Measurements from ENCODE around the gene LHX4.

Gene LHX4

GRCh38 chr1:180229483-180230415 is at the start of gene LHX4:
Gene LHX4, plus strand, starts transcription at chr1:180230264. Its CDS starts 266 bp downstream, at chr1:180230530.
- DNase-seq = no peak

GRCh38 chr1:180181048-180181447 is 49.0 kb upstream of the LHX4 start:
- DNase-seq = no peak

GRCh38 chr1:180181996-180182642 is 47.9 kb upstream of the LHX4 start:
- DNase-seq = no peak

GRCh38 chr1:180182643-180183311 is 47.3 kb upstream of the LHX4 start:
- DNase-seq = no peak

DNA sequence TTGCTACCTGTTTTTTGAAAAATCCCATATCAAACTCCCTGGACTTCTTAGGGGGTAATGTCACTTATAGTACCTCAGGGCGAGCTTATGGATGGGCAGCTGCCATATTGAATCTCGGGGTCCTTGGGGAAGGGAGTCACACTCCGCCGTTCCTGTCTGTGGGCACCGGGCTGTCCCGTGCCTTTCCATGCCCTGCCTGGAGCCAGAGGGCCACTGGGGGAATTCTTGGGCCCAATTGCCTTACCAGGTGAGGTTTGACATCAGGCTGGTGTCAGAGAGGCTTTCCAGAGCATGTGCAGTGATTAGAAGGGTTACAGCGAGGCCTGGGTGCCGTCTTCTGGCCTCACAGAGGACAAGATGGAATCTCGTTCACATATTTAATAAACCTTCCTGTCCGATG is 46.6 kb upstream of the LHX4 start:
- DNase-seq = no peak

DNA sequence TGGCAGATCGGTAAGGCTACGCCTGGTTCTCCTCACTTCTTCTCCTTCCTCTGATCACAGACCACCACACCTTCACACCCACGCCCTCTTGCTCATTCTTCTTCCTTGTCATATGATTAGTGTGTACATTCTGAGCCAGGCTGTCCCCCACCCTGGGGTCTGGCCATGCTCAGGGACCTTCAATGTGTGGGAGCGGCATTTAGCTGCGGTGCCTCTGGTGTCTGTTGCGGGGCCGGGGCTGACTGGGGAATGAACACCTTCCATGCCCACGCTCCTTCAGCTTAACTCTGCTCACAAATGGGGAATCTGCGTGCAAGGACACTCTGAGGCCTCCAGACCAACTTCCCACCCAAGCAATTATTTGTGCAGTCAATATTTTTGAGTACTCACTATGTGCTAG is 46.0 kb upstream of the LHX4 start:
- DNase-seq = no peak

DNA sequence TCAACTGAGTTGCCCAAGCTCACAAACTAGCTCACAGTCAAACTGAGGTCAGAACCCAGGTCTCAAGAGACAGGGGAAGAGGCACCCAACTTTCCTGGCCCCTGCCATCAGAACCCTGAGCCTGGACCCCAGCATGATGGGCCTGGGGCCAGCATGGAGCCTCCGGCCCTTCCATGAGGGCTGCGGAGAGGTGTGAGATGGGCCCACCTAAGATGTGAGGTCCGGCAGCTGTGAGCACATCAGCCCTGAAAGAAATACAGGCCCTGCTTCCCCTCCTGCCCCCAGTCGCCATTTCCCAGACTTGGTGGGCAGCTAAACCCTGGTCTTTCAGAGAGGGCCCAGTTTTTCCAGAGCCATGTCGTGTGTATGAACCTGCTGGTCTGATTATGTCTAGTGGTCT is 44.8 kb upstream of the LHX4 start:
- no peak for DNase-seq

DNA sequence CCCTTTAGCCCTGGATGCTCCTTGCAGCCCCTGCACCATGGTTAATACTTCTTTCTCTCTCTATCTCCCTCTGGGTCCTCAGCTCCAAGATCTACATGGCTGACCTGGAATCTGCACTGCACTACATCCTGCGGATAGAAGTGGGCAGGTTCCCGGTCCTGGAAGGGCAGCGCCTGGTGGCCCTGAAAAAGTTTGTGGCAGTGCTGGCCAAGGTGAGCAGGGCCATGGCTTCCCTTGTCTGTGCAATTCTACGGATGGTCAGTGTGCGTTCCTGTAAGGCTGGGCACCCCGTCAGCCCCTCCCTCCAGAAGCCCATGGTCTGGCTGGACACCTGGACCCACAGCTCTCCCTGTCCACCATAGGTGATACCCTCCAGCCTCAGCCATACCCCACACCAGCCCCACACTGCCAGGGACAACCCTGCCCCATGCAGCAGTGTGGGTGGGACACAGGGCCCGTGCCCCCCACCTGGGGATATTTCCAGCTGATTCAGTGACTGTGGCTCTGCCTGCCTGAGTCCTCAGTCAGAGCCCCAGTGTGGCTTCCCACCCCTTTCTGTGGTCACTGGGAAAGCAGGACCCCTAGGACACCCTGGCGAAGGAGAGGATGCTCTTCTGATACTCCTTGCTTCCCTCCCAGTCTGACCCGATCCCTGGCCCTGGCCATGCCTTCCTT is 44.0 kb upstream of the LHX4 start:
- no peak for DNase-seq

DNA sequence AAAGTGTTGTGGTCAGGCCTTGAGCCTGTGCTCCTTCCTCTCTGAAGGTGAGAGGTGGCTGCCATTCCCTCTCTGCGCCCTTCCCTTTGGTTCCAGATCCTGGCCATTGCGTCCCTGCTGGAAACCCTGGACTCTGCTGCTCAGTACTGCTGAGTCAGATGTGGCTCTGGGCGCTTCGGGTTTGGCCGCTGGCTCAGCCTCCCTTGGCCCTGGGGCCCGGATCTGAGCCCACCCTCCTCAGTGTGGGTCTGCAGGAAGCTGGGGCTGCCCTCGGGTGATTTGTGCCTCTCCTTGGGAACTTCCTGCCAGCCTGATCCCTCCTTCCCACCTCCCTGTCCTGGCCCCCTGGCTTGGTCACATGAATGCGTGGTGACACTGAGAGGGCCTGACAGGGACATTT is 43.2 kb upstream of the LHX4 start:
- DNase-seq = no peak

- DNase-seq = no peak
Measured at GRCh38 chr1:180187626-180188025, 42.4 kb upstream of the LHX4 start.

DNA sequence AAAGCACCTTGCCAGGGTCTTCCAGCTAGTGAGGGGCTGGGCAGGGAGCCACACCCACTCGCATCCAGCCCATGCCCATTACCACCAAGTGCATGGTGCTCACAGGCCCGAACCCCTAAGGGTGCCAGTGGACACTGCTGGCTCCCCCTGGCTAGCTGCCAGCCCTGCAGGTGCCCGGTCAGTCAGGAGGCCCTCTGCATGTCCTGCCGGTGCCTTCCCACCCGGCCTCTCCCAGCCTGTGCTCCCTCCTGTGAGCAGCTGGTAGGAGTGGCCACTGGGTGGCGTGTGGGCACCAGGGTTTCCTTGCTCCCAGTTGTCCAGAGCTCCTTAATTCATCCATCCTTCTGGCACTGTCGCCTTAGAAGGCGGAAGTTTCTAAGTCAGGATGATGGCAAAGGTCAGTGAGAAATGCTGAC is 42.0 kb upstream of the LHX4 start:
- no peak for DNase-seq

GRCh38 chr1:180188684-180189175 is 41.3 kb upstream of the LHX4 start:
- no peak for DNase-seq

DNA sequence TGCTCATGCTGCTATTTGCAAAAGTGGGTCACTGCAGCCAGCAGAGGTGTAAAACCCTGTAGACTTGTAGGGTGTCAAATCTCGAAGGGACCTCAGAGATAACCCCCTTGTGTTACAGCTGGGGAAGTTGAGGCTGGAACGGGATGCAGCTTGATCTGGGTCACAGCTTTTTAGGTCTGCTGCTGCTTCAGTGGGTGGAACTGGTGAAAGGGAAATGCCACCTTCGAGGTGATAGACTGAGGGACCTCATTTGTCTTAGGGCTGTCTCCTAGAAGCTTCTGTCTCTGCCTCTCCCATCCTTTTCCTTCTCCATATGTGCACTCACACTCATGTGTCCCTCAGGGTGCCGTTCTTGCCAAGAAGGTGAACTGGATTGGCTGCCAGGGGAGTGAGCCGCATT is 40.0 kb upstream of the LHX4 start:
- no peak for DNase-seq

- no peak for DNase-seq
Measured at GRCh38 chr1:180192172-180192571, 37.9 kb upstream of the LHX4 start.

DNA sequence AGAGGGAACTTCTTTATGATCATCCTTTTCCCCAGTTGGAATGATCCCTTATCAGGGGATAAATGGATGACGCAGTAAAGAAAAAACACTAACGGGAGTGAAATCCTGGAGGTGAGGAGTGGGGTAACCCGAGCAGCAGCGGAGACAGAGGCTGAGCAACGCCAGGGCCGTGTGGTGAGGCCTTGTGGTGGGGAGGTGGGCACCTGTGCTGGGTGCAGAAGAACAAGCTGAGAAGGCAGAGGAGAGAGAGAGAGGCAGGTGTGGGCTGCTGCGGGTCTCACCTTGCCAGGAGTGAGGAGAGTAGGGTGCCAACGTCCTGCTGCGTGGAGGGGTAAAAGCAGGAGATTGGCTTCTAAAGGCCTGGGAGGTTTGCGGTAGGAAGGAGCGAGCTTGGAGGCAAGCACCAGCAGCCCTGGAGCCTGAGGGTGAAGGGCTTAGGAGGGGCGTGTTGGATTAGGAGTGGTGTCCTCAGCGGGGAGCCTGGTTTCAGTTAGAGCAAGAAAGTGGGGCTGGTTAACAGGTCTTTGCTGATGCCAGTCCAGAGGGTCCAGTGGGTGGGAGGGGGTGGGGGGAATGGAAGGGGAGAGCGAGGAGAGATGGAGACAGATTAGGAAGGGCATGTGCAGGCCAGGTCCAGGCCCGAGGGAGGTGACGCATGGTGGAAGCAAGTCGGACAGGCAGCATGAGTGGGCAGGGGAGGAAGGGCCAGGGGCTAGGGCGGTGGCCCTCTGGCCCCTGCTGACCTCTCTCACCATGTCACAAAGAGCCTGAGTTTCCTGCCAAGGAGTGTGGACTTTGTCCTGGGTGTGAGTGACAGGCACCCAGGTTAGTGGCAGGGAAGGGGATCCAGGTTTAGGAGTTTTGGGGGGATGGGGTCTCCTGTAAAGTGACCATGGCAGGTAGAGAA is 36.7 kb upstream of the LHX4 start:
- DNase-seq = no peak

DNA sequence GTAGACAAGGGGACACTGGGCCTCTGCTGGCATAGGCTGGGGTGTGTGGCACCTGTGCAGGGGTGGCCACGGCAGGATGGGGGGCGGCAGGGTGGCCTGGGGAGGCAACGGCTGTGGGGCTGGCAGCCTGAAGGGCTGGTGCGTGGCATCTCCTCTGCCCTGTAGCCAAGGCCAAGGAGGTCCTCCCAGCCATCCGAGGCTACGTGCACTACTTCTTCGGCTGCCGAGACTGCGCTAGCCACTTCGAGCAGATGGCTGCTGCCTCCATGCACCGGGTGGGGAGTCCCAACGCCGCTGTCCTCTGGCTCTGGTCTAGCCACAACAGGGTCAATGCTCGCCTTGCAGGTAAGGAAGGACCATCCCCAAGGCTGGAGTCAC is 36.0 kb upstream of the LHX4 start:
- no peak for DNase-seq

- DNase-seq = no peak
Measured at GRCh38 chr1:180194546-180195207, 35.4 kb upstream of the LHX4 start.

DNA sequence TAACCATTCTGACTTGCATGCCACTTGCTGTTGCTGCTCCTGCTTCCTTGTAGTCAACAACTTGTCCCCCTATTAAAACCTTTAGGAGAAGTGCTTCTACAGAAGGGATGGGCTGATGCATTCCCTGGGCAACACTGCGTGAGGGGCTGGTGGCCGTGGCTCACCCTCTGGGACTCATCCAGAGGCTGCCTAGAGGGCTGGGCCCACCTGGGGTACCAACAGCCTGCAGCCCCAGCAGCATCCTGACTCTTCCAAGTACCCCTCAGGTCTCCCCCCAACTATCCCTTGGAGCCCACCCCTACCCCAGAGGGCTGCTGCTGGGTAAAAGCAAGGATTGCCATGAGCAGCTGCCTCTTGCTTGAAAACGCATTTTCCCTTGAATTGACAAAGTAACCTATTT is 34.7 kb upstream of the LHX4 start:
- no peak for DNase-seq

DNA sequence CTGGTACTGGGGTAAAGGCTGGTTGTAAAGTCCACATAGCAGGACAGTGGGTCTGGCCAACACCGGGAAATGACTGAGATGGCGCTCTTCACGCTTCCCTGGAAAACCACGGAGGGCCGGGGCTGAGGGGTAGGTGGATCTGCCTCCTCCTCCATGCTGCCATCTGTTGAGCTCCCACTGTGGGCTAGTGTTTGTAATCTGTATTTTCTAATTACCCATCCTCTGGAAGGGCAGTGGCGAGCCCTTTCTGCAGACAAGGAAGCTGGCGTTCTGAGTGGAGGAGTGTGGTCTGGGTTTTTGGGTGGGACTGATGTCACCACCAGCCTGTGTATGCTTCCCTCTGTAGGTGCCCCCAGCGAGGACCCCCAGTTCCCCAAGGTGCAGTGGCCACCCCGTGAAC is 34.1 kb upstream of the LHX4 start:
- no peak for DNase-seq

DNA sequence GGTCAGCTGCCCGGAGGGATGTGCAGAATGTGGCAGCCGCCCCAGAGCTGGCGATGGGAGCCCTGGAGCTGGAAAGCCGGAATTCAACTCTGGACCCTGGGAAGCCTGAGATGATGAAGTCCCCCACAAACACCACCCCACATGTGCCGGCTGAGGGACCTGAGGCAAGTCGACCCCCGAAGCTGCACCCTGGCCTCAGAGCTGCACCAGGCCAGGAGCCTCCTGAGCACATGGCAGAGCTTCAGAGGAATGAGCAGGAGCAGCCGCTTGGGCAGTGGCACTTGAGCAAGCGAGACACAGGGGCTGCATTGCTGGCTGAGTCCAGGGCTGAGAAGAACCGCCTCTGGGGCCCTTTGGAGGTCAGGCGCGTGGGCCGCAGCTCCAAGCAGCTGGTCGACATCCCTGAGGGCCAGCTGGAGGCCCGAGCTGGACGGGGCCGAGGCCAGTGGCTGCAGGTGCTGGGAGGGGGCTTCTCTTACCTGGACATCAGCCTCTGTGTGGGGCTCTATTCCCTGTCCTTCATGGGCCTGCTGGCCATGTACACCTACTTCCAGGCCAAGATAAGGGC is 33.5 kb upstream of the LHX4 start:
- no peak for DNase-seq

DNA sequence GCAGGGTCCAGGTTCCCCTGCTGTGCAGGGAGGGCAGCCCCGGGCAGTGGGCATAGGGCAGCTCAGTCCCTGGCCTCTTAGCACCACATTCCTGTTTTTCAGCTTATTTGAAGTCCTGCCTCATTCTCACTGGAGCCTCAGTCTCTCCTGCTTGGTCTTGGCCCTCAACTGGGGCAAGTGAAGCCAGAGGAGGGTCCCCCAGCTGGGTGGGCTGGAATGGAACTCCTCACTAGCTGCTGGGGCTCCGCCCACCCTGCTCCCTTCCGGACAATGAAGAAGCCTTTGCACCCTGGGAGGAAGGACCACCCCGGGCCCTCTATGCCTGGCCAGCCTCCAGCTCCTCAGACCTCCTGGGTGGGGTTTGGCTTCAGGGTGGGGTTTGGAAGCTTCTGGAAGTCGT is 32.8 kb upstream of the LHX4 start:
- DNase-seq = no peak

All from activated naive CD4-positive, alpha-beta T cell treated with anti-CD3 and anti-CD28 coated beads, Interleukin-2, amount 50 U/mL, for 16 hours (primary cell).